H1 (cell line): Measurements from ENCODE around the gene PFKFB1. TPM values are rescaled to one million over a fixed set of nuclear protein-coding genes. Genes with fewer than 3 reads are reported as not detected.

Experiments used
- CTCF ChIA-PET: fragments of 300-600 bp; sonication (Branson Sonifier 250); formaldehyde crosslinking; loops from one replicate; lab custom pipeline; 2021; ENCODE audit not compliant: partially characterized antibody; lab: Charles Lee
- POLR2A ChIA-PET: fragments of 300-600 bp; sonication (Branson Sonifier 250); formaldehyde crosslinking; loops from one replicate; lab custom pipeline; 2021; ENCODE audit warnings: inconsistent platforms; ENCODE audit not compliant: partially characterized antibody; lab: Charles Lee
- DNase-seq, 2 experiments: peaks; one replicate each; pipeline versions ENCODE4 v3.0.0 to v3.0.0-alpha.2; 2010 to 2022; ENCODE audit warnings: low spot score in 2 of 2, low read depth in 1 of 2, mixed read lengths in 1 of 2
- FAIRE-seq: peaks from 2 replicates; lab custom pipeline; 2011; peaks lifted over from hg19 to GRCh38; lab: Jason Lieb, UNC
- H2AFZ ChIP-seq: 2 replicates; pipeline ENCODE4 v1.8.1; 2012; ENCODE audit warnings: low read length, inconsistent platforms
- H2AK5ac ChIP-seq: 2 replicates; pipeline ENCODE4 v1.6.1; 2013; ENCODE audit warnings: low read depth, low read length
- H2BK120ac ChIP-seq: replicated peaks from 2 replicates; pipeline ENCODE3; 2013; ENCODE audit warnings: low read depth, low read length, inconsistent platforms
- H2BK12ac ChIP-seq: 2 replicates; pipeline ENCODE4 v1.6.1; 2013; ENCODE audit warnings: low read depth, low read length
- H2BK15ac ChIP-seq: 2 replicates; pipeline ENCODE4 v1.6.1; 2013; ENCODE audit warnings: low read length
- H2BK20ac ChIP-seq: 2 replicates; pipeline ENCODE4 v1.6.1; 2013; ENCODE audit warnings: low read length
- H2BK5ac ChIP-seq: 2 replicates; pipeline ENCODE4 v1.6.1; 2013; ENCODE audit warnings: low read depth, low read length
- H3K14ac ChIP-seq: 2 replicates; pipeline ENCODE4 v1.6.1; 2013; ENCODE audit warnings: inconsistent platforms; ENCODE audit not compliant: insufficient read length
- H3K18ac ChIP-seq: 2 replicates; pipeline ENCODE4 v1.6.1; 2013; ENCODE audit warnings: low read length; ENCODE audit errors: extremely low read depth
- H3K23ac ChIP-seq: 2 replicates; pipeline ENCODE4 v1.6.1; 2013; ENCODE audit warnings: inconsistent platforms; ENCODE audit not compliant: insufficient read length
- H3K23me2 ChIP-seq: 2 replicates; pipeline ENCODE4 v1.6.1; 2013; ENCODE audit warnings: low read depth, low read length
- H3K27ac ChIP-seq: 2 replicates; pipeline ENCODE4 v1.6.1; 2011; ENCODE audit warnings: low read depth, low read length, inconsistent platforms
- H3K27me3 ChIP-seq, 4 experiments: replicated peaks in 1 of 4; 1 replicate in 1 of 4; 2 replicates in 3 of 4; pipeline versions ENCODE4 v1.6.1 to v1.8.1; 2011 to 2013; ENCODE audit warnings: low read length in 3 of 4, mild to moderate bottlenecking in 3 of 4, inconsistent platforms in 2 of 4, mixed read lengths in 2 of 4, moderate library complexity in 1 of 4; ENCODE audit not compliant: control insufficient read depth in 3 of 4, insufficient read depth in 3 of 4; ENCODE audit errors: extremely low read depth in 1 of 4
- H3K36me3 ChIP-seq, 4 experiments: 2 replicates each; pipeline versions ENCODE4 v1.6.1 to v1.8.1; 2011 to 2013; ENCODE audit warnings: mild to moderate bottlenecking in 4 of 4, low read length in 3 of 4, moderate library complexity in 2 of 4, control low read depth in 1 of 4, inconsistent platforms in 1 of 4; ENCODE audit not compliant: insufficient read depth in 4 of 4, control insufficient read depth in 2 of 4
- H3K4ac ChIP-seq: replicated peaks from 2 replicates; pipeline ENCODE3; 2013; ENCODE audit warnings: low read length, low read depth, mixed read lengths, inconsistent platforms; ENCODE audit not compliant: insufficient read length
- H3K4me1 ChIP-seq, 4 experiments: replicated peaks in 1 of 4; 1 replicate in 1 of 4; 2 replicates in 3 of 4; pipeline versions ENCODE4 v1.6.1 to v1.8.1; 2011 to 2013; ENCODE audit warnings: low read length in 3 of 4, inconsistent platforms in 2 of 4, mixed read lengths in 1 of 4; ENCODE audit not compliant: insufficient read depth in 4 of 4, control insufficient read depth in 3 of 4
- H3K4me2 ChIP-seq, 2 experiments: 2 replicates each; pipeline versions ENCODE4 v1.6.1 to v1.8.1; 2011 to 2013; ENCODE audit warnings: low read depth in 2 of 2, low read length in 2 of 2, control low read depth in 1 of 2, inconsistent platforms in 1 of 2, mild to moderate bottlenecking in 1 of 2; ENCODE audit not compliant: insufficient read depth in 1 of 2
- H3K4me3 ChIP-seq, 4 experiments: fragments of 200-600, 300-600 bp in 1 of 4; sonication (generic), shearing (Covaris generic), sonication (Bioruptor Twin) in 1 of 4; 2 replicates each; pipeline versions ENCODE4 v1.5.1 to v1.8.1; 2011 to 2016; ENCODE audit warnings: low read length in 4 of 4, low read depth in 3 of 4, control low read depth in 2 of 4, inconsistent platforms in 2 of 4, mild to moderate bottlenecking in 2 of 4, mixed read lengths in 1 of 4, moderate library complexity in 1 of 4; ENCODE audit not compliant: insufficient read depth in 2 of 4; ENCODE audit errors: extremely low read depth in 1 of 4
- H3K56ac ChIP-seq: replicated peaks from 2 replicates; pipeline ENCODE3; 2013; ENCODE audit warnings: low read depth, mild to moderate bottlenecking, mixed read lengths, low read length, inconsistent platforms; ENCODE audit not compliant: insufficient read length
- H3K79me1 ChIP-seq: 2 replicates; pipeline ENCODE4 v1.6.1; 2013; ENCODE audit warnings: low read depth, low read length, control low read depth
- H3K79me2 ChIP-seq, 2 experiments: 2 replicates each; pipeline versions ENCODE4 v1.6.1 to v1.8.1; 2012 to 2013; ENCODE audit warnings: low read length in 2 of 2, mild to moderate bottlenecking in 2 of 2, inconsistent platforms in 1 of 2; ENCODE audit not compliant: insufficient read depth in 2 of 2, control insufficient read depth in 1 of 2
- H3K9ac ChIP-seq, 4 experiments: replicated peaks in 1 of 4; 1 replicate in 1 of 4; 2 replicates in 3 of 4; pipeline versions ENCODE4 v1.6.1 to v1.8.1; 2011 to 2013; ENCODE audit warnings: low read depth in 3 of 4, low read length in 3 of 4, control low read depth in 2 of 4, mild to moderate bottlenecking in 2 of 4, moderate library complexity in 2 of 4, inconsistent platforms in 1 of 4; ENCODE audit errors: extremely low read depth in 1 of 4
- H3K9me3 ChIP-seq, 2 experiments: 2 replicates each; pipeline versions ENCODE4 v1.6.1 to v1.8.1; 2012 to 2013; ENCODE audit warnings: mild to moderate bottlenecking in 2 of 2, moderate library complexity in 2 of 2, control low read depth in 1 of 2, inconsistent platforms in 1 of 2, low read depth in 1 of 2, low read length in 1 of 2, mixed read lengths in 1 of 2; ENCODE audit not compliant: insufficient read depth in 2 of 2
- H4K20me1 ChIP-seq, 2 experiments: replicated peaks in 1 of 2; 2 replicates each; pipeline versions ENCODE3 to v1.8.1; 2011 to 2013; ENCODE audit warnings: inconsistent platforms in 2 of 2, low read length in 2 of 2, mild to moderate bottlenecking in 1 of 2; ENCODE audit not compliant: insufficient read depth in 2 of 2, control insufficient read depth in 1 of 2
- H4K5ac ChIP-seq: 2 replicates; pipeline ENCODE4 v1.6.1; 2013; ENCODE audit warnings: low read length, low read depth, mixed read lengths, inconsistent platforms; ENCODE audit not compliant: insufficient read length
- H4K8ac ChIP-seq: 2 replicates; pipeline ENCODE4 v1.8.0; 2013; ENCODE audit warnings: mild to moderate bottlenecking, moderate library complexity, low read length, inconsistent platforms; ENCODE audit not compliant: insufficient read depth; ENCODE audit errors: extremely low read depth
- H4K91ac ChIP-seq: replicated peaks from 2 replicates; pipeline ENCODE3; 2013; ENCODE audit warnings: low read length, mixed read lengths, inconsistent platforms; ENCODE audit not compliant: insufficient read length
- EP300 ChIP-seq, 2 experiments: IDR thresholded peaks; 1 replicate in 1 of 2; 2 replicates in 1 of 2; pipeline ENCODE4 v1.6.1; 2011 to 2012; ENCODE audit warnings: low read depth in 2 of 2, low read length in 2 of 2, mild to moderate bottlenecking in 2 of 2, borderline replicate concordance in 1 of 2, inconsistent platforms in 1 of 2, moderate library complexity in 1 of 2
- WGBS, 2 experiments: shearing (Covaris generic) in 1 of 2; methylation state at CpG; one replicate each; pipeline versions ENCODE4 v1.1.6 to v1.1.7; 2013 to 2015; ENCODE audit warnings: low lambda C conversion rate in 2 of 2, mixed read lengths in 2 of 2, inconsistent platforms in 1 of 2, low coverage in 1 of 2, missing lambda C conversion rate in 1 of 2; ENCODE audit not compliant: insufficient replicate concordance in 2 of 2, insufficient coverage in 1 of 2, insufficient read length in 1 of 2; ENCODE audit errors: extremely low coverage in 1 of 2, missing lambda C conversion rate in 1 of 2; 5-methylcytosine and 5-hydroxymethylcytosine counted together
- polyA plus RNA-seq, 7 experiments: library from polyadenylated mRNA; depleted of rRNA in 3 of 7; stranded (reverse) in 5 of 7; unstranded in 2 of 7; fragments of >200 nt in 5 of 7; fragments of 200-250 nt in 2 of 7; gene quantifications; 1 replicate in 5 of 7; 2 replicates in 1 of 7; 4 replicates in 1 of 7; pipeline versions ENCODE4 v1.2.1 to v1.2.3, GENCODE V29; 2011 to 2013; ENCODE audit warnings: missing spikeins in 2 of 7, mixed read lengths in 2 of 7
- total RNA-seq: library from RNA; stranded (reverse); fragmentation: NEBNext Ultra II Directional; extraction: Animal tissue kit (Norgen Biotek cat#: 25700); gene quantifications from 2 replicates; pipeline ENCODE4 v1.2.1, GENCODE V29; 2021

Gene PFKFB1
- total and polyA plus RNA-seq, 2 of the 8 experiments (the other 6 are each of a cell fraction or from before 2014, with no cell fraction given) = 0.26 to 0.30 TPM

GRCh38 chrX:54931107-54931506 lies 62.9 kb downstream of the PFKFB1 start:
- Histone ChIP-seq H3K4me3 (no peak overlapping the region), H3K56ac (no peak overlapping the region), H3K9me3 (no peaks in the 10 kb centered on the region), H3K27ac (no peak overlapping the region), H2BK20ac (no peak overlapping the region), H4K91ac (no peak overlapping the region), H2BK15ac (no peak overlapping the region), H3K4me2 (no peak overlapping the region), H4K20me1 (peaks cover 0 to 7% of the 10 kb centered on the region in 2 experiments), H2BK5ac (no peak overlapping the region), H2AFZ (no peak overlapping the region), H3K18ac (no peak overlapping the region), H3K23me2 (no peaks in the 10 kb centered on the region), H2BK120ac (no peak overlapping the region), H4K8ac (no peak overlapping the region), H4K5ac (no peak overlapping the region), H3K23ac (no peak overlapping the region), H3K4me1 (no peaks in the 10 kb centered on the region), H3K79me2 (no peaks in the 10 kb centered on the region), H3K4ac (no peak overlapping the region), H3K27me3 (no peaks in the 10 kb centered on the region), H3K36me3 (peaks cover 0 to 44% (median 17%) of the 10 kb centered on the region in 4 experiments; a peak in 5 of 8 replicates), H2BK12ac (no peak overlapping the region), H3K79me1 (no peaks in the 10 kb centered on the region), H3K9ac (no peak overlapping the region), H2AK5ac (no peak overlapping the region), H3K14ac (no peak overlapping the region)
- no peak for TF ChIP-seq EP300 (IDR thresholded peaks at IDR 0.05; ENCODE audit: borderline replicate concordance in 1 of 2, low read depth in 2 of 2, low read length in 2 of 2)
- POLR2A ChIA-PET = no interaction called here
- CTCF ChIA-PET = no interaction called here
- FAIRE-seq (no peak), DNase-seq (no peak)
- 100% methylated on average over 2 of the region's 2 CpGs; no CpG with 5 or more reads in 1 of the 2 experiments for WGBS, 2 experiments
